OCI-LY1 (cell line): Measurements from ENCODE around the gene DNAJC7.

Experiments
- CTCF ChIP-seq: fragments of 200-600 bp; sonication (generic), shearing (Covaris generic); IDR thresholded peaks from 2 replicates; pipeline ENCODE4 v1.5.1; 2017; ENCODE audit warnings: mild to moderate bottlenecking, antibody characterized with exemption, low read length, moderate library complexity, mixed read lengths
- EZH2 ChIP-seq: fragments of 200-600 bp; sonication (generic), shearing (Covaris generic); IDR thresholded peaks from 2 replicates; pipeline ENCODE4 v1.8.0; 2017; ENCODE audit warnings: borderline replicate concordance, mixed run types, mild to moderate bottlenecking, antibody characterized with exemption, low read length, moderate library complexity, mixed read lengths

- TF ChIP-seq CTCF (no peak), EZH2 (no peak)
These were observed 50.6 kb downstream of the DNAJC7 start, which contains the start of gene CNP for GRCh38 chr17:41966463-41967140.
